Germinal center (tissue), 1 donor: ENCODE results near the gene NR2E3.

Experiments used
- DNase-seq: peaks from one replicate; pipeline ENCODE4 v3.0.0; 2012; ENCODE audit warnings: mixed read lengths, low spot score

NR2E3 gene

DNA sequence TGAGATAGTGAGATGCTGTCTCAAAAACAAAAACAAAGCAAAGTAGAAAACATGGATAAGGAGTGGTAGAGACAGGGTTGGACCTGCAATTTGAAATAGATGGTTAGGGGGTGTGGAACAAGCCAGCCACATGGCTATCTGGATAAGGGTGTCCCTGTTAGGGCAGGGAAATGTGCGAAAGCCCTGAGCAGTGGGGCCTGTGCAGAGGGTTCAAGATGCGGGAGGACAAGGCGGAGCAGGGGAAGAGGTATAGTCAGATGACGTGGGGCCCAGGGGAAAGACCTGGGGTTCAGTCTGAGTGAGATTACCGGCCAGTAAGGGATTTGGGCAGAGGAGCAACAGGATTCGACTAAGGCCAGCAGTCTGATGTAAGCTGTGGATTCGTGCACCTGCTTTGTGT is 18.4 kb upstream of the NR2E3 start:
- DNase-seq = no peak

GRCh38 chr15:71792521-71792920 is 17.8 kb upstream of the NR2E3 start:
- no peak for DNase-seq

DNA sequence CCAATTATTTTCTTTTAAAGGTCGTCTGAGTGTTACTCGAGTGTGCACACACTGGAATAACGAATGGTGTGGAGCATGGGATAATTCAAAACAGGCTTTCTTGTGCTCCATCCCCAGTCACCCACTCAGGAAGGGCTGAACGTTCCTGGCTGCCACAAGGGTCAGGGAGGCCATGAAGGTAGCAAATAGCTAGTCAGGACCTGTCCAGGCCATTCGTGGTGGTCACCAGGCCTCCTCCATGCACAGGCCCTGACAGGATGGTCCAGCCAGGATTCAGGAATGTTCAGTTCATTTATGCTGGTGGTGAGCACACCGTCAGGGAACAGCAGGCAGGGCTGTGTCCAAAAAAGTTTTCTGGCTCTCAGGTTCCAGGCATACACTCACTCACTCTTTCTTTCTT is 11.7 kb upstream of the NR2E3 start:
- no peak for DNase-seq

GRCh38 chr15:71800190-71800589 is 10.2 kb upstream of the NR2E3 start:
- DNase-seq = no peak

DNA sequence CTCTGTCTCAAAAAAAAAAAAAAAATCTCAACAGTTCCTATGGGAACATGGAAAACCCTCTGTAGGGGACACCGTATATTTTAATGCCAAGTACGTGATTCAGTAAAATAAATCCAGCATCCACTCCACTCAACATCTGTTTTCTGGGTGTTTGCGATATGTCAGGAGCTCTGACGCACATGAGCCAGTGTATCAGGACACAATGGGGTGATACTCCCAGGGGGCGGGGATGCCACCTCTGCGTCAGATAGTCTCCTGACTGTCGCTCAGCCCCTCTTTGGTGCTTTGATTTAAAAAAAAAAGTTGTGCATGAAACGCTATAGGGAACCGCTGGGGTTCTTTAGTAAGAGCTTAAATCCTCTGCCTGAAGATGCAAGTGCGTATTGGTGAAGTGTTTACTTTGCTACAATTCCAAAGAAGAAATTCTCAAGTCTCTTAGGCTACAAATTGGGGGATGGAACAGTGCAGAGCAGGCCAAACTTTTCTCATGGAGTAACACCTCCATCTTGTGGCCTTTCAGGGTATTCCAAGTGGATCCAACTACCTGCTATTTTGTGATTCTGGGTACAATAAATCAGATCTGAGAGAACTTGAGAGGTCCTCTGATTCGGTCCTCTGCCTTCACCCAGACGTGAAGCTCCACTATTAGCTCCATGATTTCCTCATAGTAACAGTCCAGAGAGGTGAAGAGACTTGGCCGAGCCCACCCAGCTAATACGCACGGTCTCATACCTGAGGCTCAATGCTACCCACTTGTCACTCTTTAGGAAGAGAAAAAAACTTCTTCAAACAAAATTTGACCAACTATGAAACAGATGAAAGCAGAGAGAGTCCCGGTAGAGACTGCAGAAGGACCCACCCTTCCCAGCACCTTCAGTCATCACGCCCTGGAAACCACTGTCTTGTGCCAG is 9.3 kb upstream of the NR2E3 start:
- DNase-seq = peak; percentile 24

DNA sequence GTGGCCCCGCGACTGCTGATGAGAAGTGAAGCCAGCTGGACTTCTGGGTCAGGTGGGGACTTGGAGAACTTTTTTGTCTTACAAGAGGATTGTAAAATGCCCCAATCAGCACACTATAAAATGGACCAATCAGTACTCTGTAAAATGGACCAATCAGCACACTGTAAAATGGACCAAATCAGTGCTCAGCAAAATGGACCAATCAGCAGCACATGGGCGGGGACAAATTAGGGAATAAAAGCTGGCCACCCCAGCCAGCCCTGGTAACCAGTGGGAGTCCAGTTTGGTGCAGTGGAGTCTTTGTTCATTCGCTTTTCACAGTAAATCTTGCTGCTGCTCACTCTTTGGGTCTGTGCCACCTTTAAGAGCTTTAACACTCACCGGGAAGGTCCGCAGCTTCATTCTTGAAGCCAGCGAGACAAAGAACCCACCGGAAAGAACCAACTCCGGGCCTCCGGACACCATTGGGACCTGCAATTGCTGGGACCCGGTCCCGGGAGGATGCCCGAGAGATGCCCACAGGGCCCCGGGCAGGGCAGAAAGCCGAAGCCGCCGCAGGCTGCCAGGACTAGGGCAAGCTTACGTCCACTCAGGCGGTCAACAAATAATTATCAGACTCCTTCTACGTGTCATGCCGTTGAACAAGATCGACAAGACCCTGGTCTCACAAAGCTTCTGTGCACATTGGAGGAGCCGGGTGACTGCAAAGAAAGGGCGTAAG is 8.3 kb upstream of the NR2E3 start:
- DNase-seq = no peak

GRCh38 chr15:71802770-71803169 is 7.6 kb upstream of the NR2E3 start:
- DNase-seq = peak; percentile 43

DNA sequence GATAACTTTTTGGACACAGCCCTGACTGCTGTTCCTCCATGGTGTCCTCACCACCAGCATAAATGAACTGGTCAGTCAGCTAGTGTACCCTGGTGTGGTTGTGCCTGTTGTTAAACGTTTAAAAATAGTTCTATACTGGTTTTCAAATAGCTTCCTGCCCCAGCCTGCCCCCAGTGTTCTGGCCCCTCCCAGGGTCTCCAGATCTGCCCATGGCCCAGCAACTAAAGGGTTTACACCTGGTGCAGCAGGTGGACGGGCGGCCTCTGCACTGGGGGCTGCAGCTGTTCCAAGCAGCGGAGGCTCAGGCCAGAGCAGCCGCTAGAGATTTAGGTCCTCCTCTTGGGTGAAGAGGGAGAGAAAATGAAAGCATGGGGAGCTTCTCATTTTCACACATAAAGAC is 6.1 kb upstream of the NR2E3 start:
- no peak for DNase-seq

- DNase-seq = no peak
Measured at GRCh38 chr15:71804695-71805470, 5.5 kb upstream of the NR2E3 start.

- DNase-seq = no peak
Measured at GRCh38 chr15:71806452-71806931, 3.9 kb upstream of the NR2E3 start.

DNA sequence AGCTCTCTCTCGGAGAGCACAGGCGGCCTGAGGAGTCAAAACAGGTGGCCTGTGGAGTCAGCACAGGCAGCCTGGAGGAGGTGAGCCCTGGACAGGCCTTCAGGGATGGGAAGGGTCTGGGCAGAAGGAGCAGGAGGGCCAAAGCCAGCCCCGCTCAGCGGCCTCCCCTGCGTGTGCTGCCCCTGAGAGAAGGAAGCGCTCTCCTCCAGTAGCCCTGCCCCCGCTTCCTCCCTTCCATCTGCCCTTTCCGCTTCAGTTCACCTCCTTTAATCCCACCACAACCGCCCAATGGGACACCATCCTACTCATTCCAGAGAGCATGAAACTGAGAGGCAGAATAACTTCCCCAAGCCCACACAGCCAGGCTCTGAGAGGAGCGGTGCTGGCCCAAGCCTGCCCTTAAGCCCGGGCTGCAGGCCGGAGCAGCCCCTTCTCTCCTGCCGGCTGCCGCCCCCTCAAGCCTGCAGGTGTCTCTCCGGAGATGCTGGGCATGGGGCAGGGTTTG is 3.2 kb upstream of the NR2E3 start:
- DNase-seq = no peak

DNA sequence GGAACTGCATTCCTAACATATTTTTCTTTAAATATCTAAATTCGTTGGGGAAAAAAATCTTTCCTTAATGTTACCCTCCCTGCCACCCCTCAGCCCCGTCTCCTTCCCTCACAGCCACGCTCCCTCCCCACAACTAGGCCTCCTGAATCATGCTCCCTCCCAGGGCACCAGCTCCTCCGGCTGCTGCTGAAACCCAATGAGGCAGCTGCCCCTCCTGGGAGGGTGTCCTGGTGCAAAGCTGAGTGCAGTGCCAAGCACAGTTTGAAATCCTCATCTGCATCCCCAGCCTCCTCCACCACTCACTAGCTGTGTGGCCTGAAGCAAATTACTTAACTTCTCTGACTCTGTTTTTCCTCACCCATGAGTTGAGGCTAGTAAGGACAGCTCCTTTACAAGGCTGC is 2.7 kb upstream of the NR2E3 start:
- no peak for DNase-seq

GRCh38 chr15:71808311-71809020 is 1.9 kb upstream of the NR2E3 start:
- DNase-seq = no peak

GRCh38 chr15:71809346-71809745 is 1.0 kb upstream of the NR2E3 start:
- no peak for DNase-seq

DNA sequence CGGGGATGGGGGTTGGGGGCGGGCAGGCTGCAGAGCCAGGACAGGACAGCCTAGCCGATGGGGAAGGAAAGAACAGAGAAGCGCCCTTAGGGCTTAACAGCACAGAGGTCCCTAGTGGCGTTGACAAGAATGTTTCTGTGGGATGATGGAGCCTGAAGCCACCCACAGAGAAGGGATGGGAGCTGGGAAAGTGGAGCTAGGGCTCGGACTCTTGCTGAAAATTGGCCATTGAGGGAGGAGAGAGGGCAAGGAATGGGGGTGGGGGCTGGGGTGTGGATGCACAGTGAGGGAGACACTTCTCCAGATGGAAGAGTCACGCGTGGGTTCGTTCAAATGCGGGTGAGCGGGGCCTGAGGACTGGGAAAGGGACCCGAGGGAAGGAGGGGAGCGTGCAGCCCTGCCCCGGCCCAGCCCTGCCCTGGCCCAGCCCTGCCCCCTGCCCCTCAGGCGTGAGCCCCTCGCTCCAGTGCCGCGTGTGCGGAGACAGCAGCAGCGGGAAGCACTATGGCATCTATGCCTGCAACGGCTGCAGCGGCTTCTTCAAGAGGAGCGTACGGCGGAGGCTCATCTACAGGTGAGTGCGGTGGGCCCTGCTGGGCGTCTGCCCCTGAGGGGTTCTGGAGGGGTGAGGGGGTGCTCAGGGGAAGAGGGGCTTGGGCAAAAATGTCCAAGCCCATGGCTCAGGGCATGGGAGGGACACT is 832 bp downstream of the NR2E3 start:
- no peak for DNase-seq

DNA sequence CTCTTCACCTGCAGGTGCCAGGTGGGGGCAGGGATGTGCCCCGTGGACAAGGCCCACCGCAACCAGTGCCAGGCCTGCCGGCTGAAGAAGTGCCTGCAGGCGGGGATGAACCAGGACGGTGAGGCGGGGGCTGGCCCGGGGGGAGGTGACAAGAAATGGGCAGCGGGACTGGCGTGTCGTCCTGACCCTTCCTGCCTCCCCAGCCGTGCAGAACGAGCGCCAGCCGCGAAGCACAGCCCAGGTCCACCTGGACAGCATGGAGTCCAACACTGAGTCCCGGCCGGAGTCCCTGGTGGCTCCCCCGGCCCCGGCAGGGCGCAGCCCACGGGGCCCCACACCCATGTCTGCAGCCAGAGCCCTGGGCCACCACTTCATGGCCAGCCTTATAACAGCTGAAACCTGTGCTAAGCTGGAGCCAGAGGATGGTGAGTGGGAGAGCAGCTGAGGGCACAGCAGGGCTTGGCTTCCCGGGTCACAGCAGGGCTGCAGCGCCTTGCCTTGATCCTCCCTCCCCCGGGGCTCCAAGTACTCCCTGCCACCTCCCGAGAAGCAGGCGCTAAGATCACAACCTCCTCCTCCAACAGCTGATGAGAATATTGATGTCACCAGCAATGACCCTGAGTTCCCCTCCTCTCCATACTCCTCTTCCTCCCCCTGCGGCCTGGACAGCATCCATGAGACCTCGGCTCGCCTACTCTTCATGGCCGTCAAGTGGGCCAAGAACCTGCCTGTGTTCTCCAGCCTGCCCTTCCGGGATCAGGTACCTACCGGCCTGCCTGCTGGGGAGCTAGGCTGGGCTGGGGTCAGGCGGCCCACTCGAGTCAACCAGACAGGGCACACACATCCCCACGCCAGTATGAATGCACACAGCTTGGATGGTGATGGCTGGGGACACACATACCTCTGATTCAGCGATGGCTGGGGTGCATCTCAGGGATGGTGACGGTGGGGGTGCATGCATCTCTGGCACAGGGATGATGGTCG is 1.7 kb downstream of the NR2E3 start:
- no peak for DNase-seq

DNA sequence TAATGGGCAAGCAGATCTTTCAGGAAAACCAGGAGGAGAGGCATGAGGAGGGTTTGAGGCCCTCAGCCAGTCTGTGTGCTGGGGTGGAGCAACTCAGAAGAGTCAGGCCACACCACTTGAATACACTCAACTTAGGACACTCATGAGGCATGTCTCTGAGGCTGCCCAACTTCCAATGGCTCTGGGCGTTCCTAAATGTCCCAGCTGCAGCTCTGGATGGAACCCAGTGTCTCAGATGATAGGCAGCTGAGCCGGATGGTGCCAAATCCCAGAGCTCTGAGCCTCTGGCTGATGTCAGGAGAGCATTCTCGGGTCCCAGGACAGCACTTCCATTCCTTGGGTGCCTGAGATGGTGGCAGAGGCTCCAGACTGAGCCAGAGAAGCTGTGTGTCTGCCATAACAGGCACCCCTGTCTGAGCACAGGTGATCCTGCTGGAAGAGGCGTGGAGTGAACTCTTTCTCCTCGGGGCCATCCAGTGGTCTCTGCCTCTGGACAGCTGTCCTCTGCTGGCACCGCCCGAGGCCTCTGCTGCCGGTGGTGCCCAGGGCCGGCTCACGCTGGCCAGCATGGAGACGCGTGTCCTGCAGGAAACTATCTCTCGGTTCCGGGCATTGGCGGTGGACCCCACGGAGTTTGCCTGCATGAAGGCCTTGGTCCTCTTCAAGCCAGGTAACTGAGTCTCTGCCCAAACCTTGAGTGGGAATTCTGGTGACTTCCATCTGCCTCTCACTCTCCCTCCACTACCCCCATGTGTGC is 2.8 kb downstream of the NR2E3 start:
- no peak for DNase-seq

GRCh38 chr15:71813723-71814470 is 3.5 kb downstream of the NR2E3 start:
- DNase-seq = no peak
